IMR-90 (cell line): ENCODE data around the gene MTUS2. TPM values are rescaled to one million over a fixed set of nuclear protein-coding genes. Genes with fewer than 3 reads are reported as not detected.

Experiments used
- ATAC-seq: fragments of 200-7000 bp; cut with Tn5 transposase; 2 replicates; pipeline ENCODE4 v1.9.1; 2020; ENCODE audit warnings: low read depth, mild to moderate bottlenecking, moderate library complexity
- BruUV-seq: library from RNA; stranded (reverse); fragments of 400-500 nt; replicated peaks from 2 replicates; lab custom pipeline; 2021; lab: Mats Ljungman, UMichigan
- CTCF ChIA-PET: fragments of 300-600 bp; formaldehyde crosslinking; extraction: SDS; loops from one replicate; lab custom pipeline; 2021; ENCODE audit warnings: antibody characterized with exemption; lab: Yijun Ruan, JAX
- POLR2A ChIA-PET: fragments of 300-600 bp; sonication (Branson Sonifier 250); formaldehyde crosslinking; loops from one replicate; lab custom pipeline; 2022; ENCODE audit warnings: antibody characterized with exemption; ENCODE audit not compliant: unreplicated experiment; lab: Charles Lee
- DNase-seq: peaks from one replicate; pipeline ENCODE4 v3.0.0; 2013
- H2AFZ ChIP-seq: replicated peaks from 2 replicates; pipeline ENCODE3; 2013; ENCODE audit warnings: low read length, mild to moderate bottlenecking; ENCODE audit not compliant: poor library complexity
- H2AK5ac ChIP-seq: 2 replicates; pipeline ENCODE4 v1.6.1; 2013; ENCODE audit warnings: low read depth, low read length, inconsistent platforms
- H2AK9ac ChIP-seq: replicated peaks from 2 replicates; pipeline ENCODE3; 2013; ENCODE audit warnings: mild to moderate bottlenecking, low read depth, low read length, moderate library complexity; ENCODE audit not compliant: poor library complexity
- H2BK120ac ChIP-seq: 2 replicates; pipeline ENCODE4 v1.6.1; 2013; ENCODE audit warnings: low read depth, low read length, inconsistent platforms
- H2BK15ac ChIP-seq: 3 replicates; pipeline ENCODE4 v1.6.1; 2013; ENCODE audit warnings: low read depth, low read length, inconsistent platforms
- H2BK20ac ChIP-seq: 2 replicates; pipeline ENCODE4 v1.6.1; 2013; ENCODE audit warnings: low read depth, mild to moderate bottlenecking, inconsistent platforms, low read length, moderate library complexity
- H2BK5ac ChIP-seq: 2 replicates; pipeline ENCODE4 v1.6.1; 2013; ENCODE audit warnings: mild to moderate bottlenecking, low read depth, low read length, inconsistent platforms; ENCODE audit not compliant: poor library complexity, severe bottlenecking
- H3K14ac ChIP-seq: replicated peaks from 2 replicates; pipeline ENCODE4 v1.6.1; 2013; ENCODE audit warnings: low read depth, low read length, inconsistent platforms
- H3K18ac ChIP-seq: 2 replicates; pipeline ENCODE4 v1.6.1; 2013; ENCODE audit warnings: low read depth, low read length, control low read depth
- H3K23ac ChIP-seq: 2 replicates; pipeline ENCODE4 v1.6.1; 2013; ENCODE audit warnings: low read depth, low read length, inconsistent platforms
- H3K27ac ChIP-seq: 2 replicates; pipeline ENCODE4 v1.5.1; 2013; ENCODE audit warnings: mild to moderate bottlenecking, control low read depth, low read length; ENCODE audit not compliant: insufficient read depth
- H3K27me3 ChIP-seq: 2 replicates; pipeline ENCODE4 v1.6.1; 2013; ENCODE audit warnings: low read length; ENCODE audit not compliant: control insufficient read depth, insufficient read depth
- H3K36me3 ChIP-seq: 2 replicates; pipeline ENCODE4 v1.6.1; 2013; ENCODE audit warnings: low read length, mixed read lengths; ENCODE audit not compliant: control insufficient read depth, insufficient read depth
- H3K4ac ChIP-seq: 2 replicates; pipeline ENCODE4 v1.6.1; 2013; ENCODE audit warnings: low read depth, low read length, inconsistent platforms
- H3K4me1 ChIP-seq: 2 replicates; pipeline ENCODE4 v1.6.1; 2013; ENCODE audit warnings: low read length, mixed read lengths; ENCODE audit not compliant: control insufficient read depth, insufficient read depth
- H3K4me2 ChIP-seq: 2 replicates; pipeline ENCODE4 v1.6.1; 2013; ENCODE audit warnings: low read depth, mild to moderate bottlenecking, control low read depth, low read length, moderate library complexity
- H3K4me3 ChIP-seq: 2 replicates; pipeline ENCODE4 v1.5.1; 2013; ENCODE audit warnings: low read depth, mild to moderate bottlenecking, control low read depth, low read length, moderate library complexity; ENCODE audit not compliant: insufficient read depth
- H3K56ac ChIP-seq: 2 replicates; pipeline ENCODE4 v1.6.1; 2013; ENCODE audit warnings: low read length, inconsistent platforms; ENCODE audit not compliant: insufficient read depth; ENCODE audit errors: extremely low read depth
- H3K79me1 ChIP-seq, 2 experiments: 2 replicates each; pipeline ENCODE4 v1.6.1; 2013; ENCODE audit warnings: low read length in 2 of 2, inconsistent platforms in 1 of 2, low read depth in 1 of 2
- H3K9ac ChIP-seq: 2 replicates; pipeline ENCODE4 v1.6.1; 2013; ENCODE audit warnings: low read depth, low read length, control low read depth
- H3K9me1 ChIP-seq: 2 replicates; pipeline ENCODE4 v1.6.1; 2013; ENCODE audit warnings: low read length, inconsistent platforms; ENCODE audit not compliant: insufficient read depth
- H3K9me3 ChIP-seq: 2 replicates; pipeline ENCODE4 v1.6.1; 2013; ENCODE audit warnings: low read length; ENCODE audit not compliant: control insufficient read depth, insufficient read depth
- H4K20me1 ChIP-seq: 2 replicates; pipeline ENCODE4 v1.6.1; 2013; ENCODE audit warnings: low read length, inconsistent platforms; ENCODE audit not compliant: insufficient read depth
- H4K5ac ChIP-seq: 2 replicates; pipeline ENCODE4 v1.6.1; 2013; ENCODE audit warnings: mild to moderate bottlenecking, low read depth, low read length, control low read depth
- H4K8ac ChIP-seq, 2 experiments: 2 replicates each; pipeline ENCODE4 v1.6.1; 2013; ENCODE audit warnings: low read depth in 2 of 2, low read length in 2 of 2, control low read depth in 1 of 2, inconsistent platforms in 1 of 2
- H4K91ac ChIP-seq: 2 replicates; pipeline ENCODE4 v1.6.1; 2013; ENCODE audit warnings: low read depth, low read length, inconsistent platforms; ENCODE audit not compliant: insufficient read depth
- BHLHE40 ChIP-seq: fragments of 150-350 bp; IDR thresholded peaks from 2 replicates; pipeline ENCODE4 v1.6.1; 2016; ENCODE audit warnings: mild to moderate bottlenecking, low read depth, low read length
- CEBPB ChIP-seq: IDR thresholded peaks from 2 replicates; pipeline ENCODE4 v1.6.1; 2012; ENCODE audit warnings: low read depth, low read length, improper control_type of control experiment
- CHD1 ChIP-seq: IDR thresholded peaks from 2 replicates; pipeline ENCODE4 v1.6.1; 2012; ENCODE audit warnings: low read depth, low read length, improper control_type of control experiment
- CTCF ChIP-seq: conservative IDR thresholded peaks from 2 replicates; pipeline ENCODE4 v1.5.1; 2012; ENCODE audit warnings: mild to moderate bottlenecking, low read depth, low read length, improper control_type of control experiment
- ELK1 ChIP-seq: fragments of 150-350 bp; IDR thresholded peaks from 2 replicates; pipeline ENCODE4 v1.6.1; 2016; ENCODE audit warnings: low read depth, mild to moderate bottlenecking, low read length, moderate library complexity, borderline replicate concordance
- MAFK ChIP-seq: IDR thresholded peaks from 2 replicates; pipeline ENCODE4 v1.6.1; 2012; ENCODE audit warnings: low read depth, low read length, improper control_type of control experiment
- RAD21 ChIP-seq: IDR thresholded peaks from 2 replicates; pipeline ENCODE4 v1.6.1; 2012; ENCODE audit warnings: low read length, improper control_type of control experiment
- RCOR1 ChIP-seq: IDR thresholded peaks from 2 replicates; pipeline ENCODE4 v1.6.1; 2012; ENCODE audit warnings: mild to moderate bottlenecking, low read length, improper control_type of control experiment; ENCODE audit not compliant: insufficient replicate concordance
- SMC3 ChIP-seq: fragments of 150-350 bp; IDR thresholded peaks from 2 replicates; pipeline ENCODE4 v1.6.1; 2016; ENCODE audit warnings: low read depth, mild to moderate bottlenecking, antibody characterized with exemption, low read length, moderate library complexity
- USF2 ChIP-seq: fragments of 150-350 bp; IDR thresholded peaks from 2 replicates; pipeline ENCODE4 v1.6.1; 2017; ENCODE audit warnings: mild to moderate bottlenecking, antibody characterized with exemption, low read length, low read depth
- WGBS, 2 experiments: methylation state at CpG; one replicate each; pipeline versions ENCODE4 v1.1.5 to v1.1.7; 2013; ENCODE audit warnings: missing lambda C conversion rate in 2 of 2; ENCODE audit not compliant: insufficient read length in 1 of 2; ENCODE audit errors: extremely low coverage in 2 of 2; 5-methylcytosine and 5-hydroxymethylcytosine counted together
- dilution Hi-C: fragments of 300-500 bp; cut with HindIII; formaldehyde crosslinking; loops from one replicate; pipeline ENCODE4 v1.14.3; 2018; ENCODE audit warnings: low sequenced_read_pairs; ENCODE audit not compliant: unreplicated experiment
- in situ Hi-C: fragments of 300-500 bp; cut with MboI; formaldehyde crosslinking; loops from 3 replicates; pipeline ENCODE4 v1.14.3; 2019; ENCODE audit warnings: low sequenced_read_pairs, inconsistent platforms, mixed read lengths
- intact Hi-C: fragments of 100-400 bp; cut with micrococcal nuclease; formaldehyde crosslinking; loops from 2 replicates; pipeline ENCODE4 v1.10.0; 2022
- polyA plus RNA-seq, 3 experiments: library from polyadenylated mRNA; depleted of rRNA; stranded (reverse); fragments of >200 nt; gene quantifications; 2 replicates each; pipeline ENCODE4 v1.2.3, GENCODE V29; 2012; ENCODE audit warnings: low replicate concordance in 1 of 3
- total RNA-seq: library from RNA; depleted of rRNA; stranded (reverse); fragments of >200 nt; gene quantifications from 2 replicates; pipeline ENCODE4 v1.2.3, GENCODE V29; 2012

MTUS2 gene
- total and polyA plus RNA-seq, 2 of the 4 experiments (the other 2 are of a cell fraction), result under 0.01 to 0.02 TPM

- Histone ChIP-seq H2BK15ac (no peak overlapping the region), H3K9me1 (peaks cover 14% of the 10 kb centered on the region), H4K20me1 (peaks cover 6% of the 10 kb centered on the region; the same call in 1 of the 2 replicates), H3K23ac (no peak overlapping the region), H3K56ac (no peak overlapping the region), H2BK120ac (peak overlapping the region; percentile 52; the same call in 1 of the 2 replicates), H3K4me3 (no peak overlapping the region), H2AFZ (no peak overlapping the region), H3K9ac (no peak overlapping the region), H3K27ac (no peak overlapping the region), H3K4ac (no peak overlapping the region; the same call in 1 of the 2 replicates), H4K8ac (no peak overlapping the region), H2BK20ac (0 out of 2 replicates have a peak overlapping the region, but pooled peaks have one; percentile 4), H4K5ac (no peak overlapping the region; the same call in 1 of the 2 replicates), H3K27me3 (no peaks in the 10 kb centered on the region), H3K79me1 (peaks cover 30 to 52% of the 10 kb centered on the region in 2 experiments), H3K4me1 (peaks cover 7% of the 10 kb centered on the region), H2BK5ac (no peak overlapping the region), H4K91ac (no peak overlapping the region), H3K14ac (no peak overlapping the region; the same call in 1 of the 2 replicates), H2AK9ac (no peak overlapping the region), H3K18ac (no peak overlapping the region), H2AK5ac (no peak overlapping the region), H3K36me3 (peaks cover 62% of the 10 kb centered on the region), H3K4me2 (no peak overlapping the region), H3K9me3 (no peaks in the 10 kb centered on the region)
- ATAC-seq (peak; percentile 82), DNase-seq (peak; percentile 55)
- WGBS, 2 experiments, result no CpG with 5 or more reads among the region's 4 CpGs
- ChIA-PET CTCF (no interaction called here), POLR2A (no interaction called here)
- no TSS peak for BruUV-seq
- TF ChIP-seq CEBPB (no peak), CTCF (no peak), MAFK (no peak), SMC3 (no peak), ELK1 (no peak), BHLHE40 (no peak), CHD1 (no peak), RAD21 (no peak), RCOR1 (no peak), USF2 (no peak)
- intact Hi-C loops (loop anchor here (5.0 kb wide), 1 partner anchor 72 kb away; no protein-coding TSS in a partner anchor), dilution Hi-C loops (no loop called here), in situ Hi-C loops (no loop called here)
Observed at GRCh38 chr13:29520671-29521070, 700.5 kb downstream of the MTUS2 start.
